GM10248 (cell line): ENCODE measurements around the gene SPAG9.

Experiments
- CTCF ChIA-PET: fragments of 300-600 bp; sonication (Branson Sonifier 250); formaldehyde crosslinking; extraction: SDS; loops from one replicate; lab custom pipeline; 2021; ENCODE audit warnings: antibody characterized with exemption; lab: Yijun Ruan, JAX
- POLR2A ChIA-PET: fragments of 350-650 bp; sonication (Branson Sonifier 250); formaldehyde crosslinking; extraction: SDS; loops from one replicate; lab custom pipeline; 2020; ENCODE audit warnings: antibody characterized with exemption; lab: Yijun Ruan, JAX
- DNase-seq: peaks from one replicate; pipeline ENCODE4 v3.0.0; 2012; ENCODE audit errors: extremely low spot score
- CTCF ChIP-seq: IDR thresholded peaks from 2 replicates; pipeline ENCODE4 v1.5.1; 2012; ENCODE audit warnings: mild to moderate bottlenecking, low read depth; ENCODE audit errors: extremely low read depth, missing control alignments, control extremely low read depth

Gene SPAG9

GRCh38 chr17:50916708-50917417 lies 203.8 kb downstream of the SPAG9 start:
- ChIA-PET CTCF (interaction anchor here (0.7 to 2.4 kb wide), 6 partner anchors 9 to 134 kb away, joined by 3 to 9 read pairs (median 4); no protein-coding TSS in a partner anchor), POLR2A (interaction anchor here (1.1 kb wide), 1 partner anchor 51 kb away, joined by 5 read pairs; the partner anchor contains the start of gene TOB1)
- TF ChIP-seq CTCF: no peak
- DNase-seq: no peak

- CTCF ChIA-PET: interaction anchor here (0.7 to 2.4 kb wide), 6 partner anchors 8 to 133 kb away, joined by 3 to 9 read pairs (median 4); no protein-coding TSS in a partner anchor
- no peak for TF ChIP-seq CTCF
- POLR2A ChIA-PET: interaction anchor here (1.1 kb wide), 1 partner anchor 50 kb away, joined by 5 read pairs; the partner anchor contains the start of gene TOB1
- DNase-seq: no peak
Measured at GRCh38 chr17:50916026-50916707, 204.5 kb downstream of the SPAG9 start.

GRCh38 chr17:50914505-50915063 lies 206.1 kb downstream of the SPAG9 start:
- ChIA-PET POLR2A (no interaction called here), CTCF (interaction anchor here (0.9 to 1.2 kb wide), 2 partner anchors 9 to 30 kb away, joined by 3 to 4 read pairs; no protein-coding TSS in a partner anchor)
- no peak for TF ChIP-seq CTCF
- no peak for DNase-seq

- DNase-seq: no peak
- POLR2A ChIA-PET: no interaction called here
- CTCF ChIA-PET: no interaction called here
- no peak for TF ChIP-seq CTCF
Measured at GRCh38 chr17:50913120-50913519, 207.5 kb downstream of the SPAG9 start.
